HL-60/S4 (cell line): ENCODE measurements around the gene SMC5.

ENCODE experiments used
- in situ Hi-C: fragments of 300-500 bp; cut with MboI; formaldehyde crosslinking; loops from 2 replicates; pipeline ENCODE4 v1.14.3; 2022; ENCODE audit warnings: low sequenced_read_pairs

Gene SMC5

GRCh38 chr9:70402213-70402612 lies 143.4 kb downstream of the SMC5 start:
- in situ Hi-C loops: no loop called here

DNA sequence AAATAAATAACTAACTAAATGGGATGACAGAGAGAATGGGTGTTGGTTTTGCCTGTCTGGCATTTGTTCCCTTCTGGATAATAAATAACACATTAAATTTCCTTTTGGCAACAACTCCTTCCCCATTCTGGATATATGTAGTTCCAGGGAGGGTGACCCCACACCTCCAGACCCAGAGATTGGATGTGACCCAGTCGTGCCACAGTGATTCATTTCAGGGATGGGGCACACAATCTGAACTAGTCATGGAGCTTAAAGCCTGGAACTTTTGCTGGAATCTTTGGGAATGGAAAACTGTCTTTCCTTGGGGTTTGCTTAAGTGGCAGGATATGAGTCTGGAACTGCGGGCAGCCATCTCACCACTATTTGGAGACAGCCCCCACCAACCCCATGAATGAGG lies 144.4 kb downstream of the SMC5 start:
- in situ Hi-C loops: no loop called here

DNA sequence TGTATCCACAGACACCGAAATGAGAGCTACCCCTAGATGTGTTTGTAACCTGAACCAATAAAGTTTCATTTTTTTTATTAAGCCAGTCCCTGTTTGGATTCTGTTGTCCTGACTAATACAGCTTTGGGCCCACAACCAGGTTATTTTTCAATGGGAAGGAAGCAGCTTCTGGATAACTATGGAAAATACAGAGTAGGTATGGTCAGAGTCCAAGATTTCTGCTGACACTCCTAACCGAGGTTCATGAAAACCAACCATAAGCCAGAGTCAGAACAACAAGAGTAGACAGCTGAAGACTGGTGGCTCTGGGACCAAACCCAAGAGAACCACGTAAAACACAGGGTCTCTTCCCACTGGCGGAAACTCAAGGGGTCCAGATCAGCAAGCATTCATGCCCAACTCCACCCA lies 144.8 kb downstream of the SMC5 start:
- in situ Hi-C loops: no loop called here

DNA sequence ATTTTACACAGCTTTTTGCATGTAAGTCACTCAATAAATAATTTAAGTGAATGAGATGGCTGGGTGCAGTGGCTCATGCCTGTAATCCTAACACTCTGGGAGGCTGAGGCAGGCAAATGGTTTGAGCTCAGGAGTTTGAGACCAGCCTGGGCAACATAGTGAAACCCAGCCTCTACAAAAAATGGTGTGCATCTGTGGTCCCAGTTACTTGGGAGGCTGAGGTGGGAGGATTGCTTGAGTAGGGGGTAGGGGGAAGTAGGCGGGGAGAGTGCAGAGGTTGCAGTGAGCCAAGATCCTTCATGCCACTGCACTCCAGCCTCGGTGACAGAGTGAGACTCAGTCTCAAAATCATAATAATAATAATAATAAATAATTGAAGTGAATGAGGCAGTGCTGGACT lies 145.5 kb downstream of the SMC5 start:
- in situ Hi-C loops: no loop called here
